ENCODE results near the gene HMG20A.

HMG20A gene

GRCh38 chr15:77430652-77431051 is 10.0 kb downstream of the HMG20A start:
- no peak for DNase-seq

- DNase-seq, result no peak
These were observed 16.1 kb downstream of the HMG20A start for GRCh38 chr15:77436822-77437221.

GRCh38 chr15:77437264-77437663 is 16.6 kb downstream of the HMG20A start:
- DNase-seq, result no peak

GRCh38 chr15:77440378-77440999 is 19.8 kb downstream of the HMG20A start:
- no peak for DNase-seq

GRCh38 chr15:77446840-77447390 is 26.2 kb downstream of the HMG20A start:
- no peak for DNase-seq

GRCh38 chr15:77454265-77454664 is 33.6 kb downstream of the HMG20A start:
- DNase-seq, result no peak

GRCh38 chr15:77454951-77455350 is 34.3 kb downstream of the HMG20A start:
- no peak for DNase-seq

GRCh38 chr15:77455696-77456321 is 35.1 kb downstream of the HMG20A start:
- no peak for DNase-seq

GRCh38 chr15:77456746-77457145 is 36.1 kb downstream of the HMG20A start:
- DNase-seq, result no peak

GRCh38 chr15:77457191-77457904 is 36.7 kb downstream of the HMG20A start:
- DNase-seq, result no peak

- no peak for DNase-seq
These were observed 37.2 kb downstream of the HMG20A start for GRCh38 chr15:77457905-77458265.

- no peak for DNase-seq
These were observed 38.3 kb downstream of the HMG20A start for GRCh38 chr15:77459031-77459430.

- DNase-seq, result no peak
These were observed 40.8 kb downstream of the HMG20A start for GRCh38 chr15:77461486-77461885.

- DNase-seq, result no peak
These were observed 43.6 kb downstream of the HMG20A start for GRCh38 chr15:77464129-77464865.

- DNase-seq, result no peak
These were observed 45.8 kb downstream of the HMG20A start for GRCh38 chr15:77466521-77466920.

GRCh38 chr15:77468896-77469295 is 48.2 kb downstream of the HMG20A start:
- DNase-seq, result no peak

- DNase-seq, result no peak
These were observed 49.5 kb downstream of the HMG20A start for GRCh38 chr15:77470235-77470634.

GRCh38 chr15:77473328-77473727 is 52.6 kb downstream of the HMG20A start:
- no peak for DNase-seq

GRCh38 chr15:77474310-77474988 is 53.8 kb downstream of the HMG20A start:
- no peak for DNase-seq

- no peak for DNase-seq
These were observed 54.3 kb downstream of the HMG20A start for GRCh38 chr15:77475001-77475400.

GRCh38 chr15:77475898-77476297 is 55.2 kb downstream of the HMG20A start:
- no peak for DNase-seq

- DNase-seq, result no peak
These were observed 56.3 kb downstream of the HMG20A start for GRCh38 chr15:77476995-77477394.

GRCh38 chr15:77478051-77478450 is 57.4 kb downstream of the HMG20A start:
- no peak for DNase-seq

Measured in activated gamma-delta T cell (primary cell).